Calu3 (cell line): ENCODE data around the gene B3GNT3. TPM values are rescaled to one million over a fixed set of nuclear protein-coding genes. Genes with fewer than 3 reads are reported as not detected.
"Not testable (repeated sequence)": the region's sequence is repeated elsewhere in the genome, so short reads cannot be mapped to it uniquely, and the experiment has no call there.

Experiments
- BruUV-seq: library from RNA; stranded (reverse); fragments of 400-500 nt; replicated peaks from 2 replicates; lab custom pipeline; 2021; lab: Mats Ljungman, UMichigan
- CTCF ChIA-PET: fragments of 300-600 bp; sonication (Branson Sonifier 250); formaldehyde crosslinking; loops from one replicate; lab custom pipeline; 2022; ENCODE audit warnings: antibody characterized with exemption; lab: Charles Lee
- DNase-seq: peaks from one replicate; pipeline ENCODE4 v3.0.0; 2022
- H3K27ac Mint-ChIP-seq: one replicate; pipeline ENCODE4 v1.8.0; 2022; ENCODE audit warnings: mixed read lengths; ENCODE audit not compliant: unreplicated experiment
- H3K27me3 Mint-ChIP-seq: one replicate; pipeline ENCODE4 v1.8.0; 2022; ENCODE audit warnings: mixed read lengths; ENCODE audit not compliant: unreplicated experiment
- H3K36me3 Mint-ChIP-seq: one replicate; pipeline ENCODE4 v1.8.0; 2022; ENCODE audit warnings: mild to moderate bottlenecking, moderate library complexity, mixed read lengths; ENCODE audit not compliant: insufficient read depth, unreplicated experiment
- H3K4me1 Mint-ChIP-seq: one replicate; pipeline ENCODE4 v1.8.0; 2022; ENCODE audit warnings: mild to moderate bottlenecking, low read depth, mixed read lengths; ENCODE audit not compliant: unreplicated experiment
- H3K4me3 Mint-ChIP-seq: one replicate; pipeline ENCODE4 v1.8.0; 2022; ENCODE audit warnings: mild to moderate bottlenecking, low read depth, moderate library complexity, mixed read lengths; ENCODE audit not compliant: unreplicated experiment
- H3K9me3 Mint-ChIP-seq: one replicate; pipeline ENCODE4 v1.8.0; 2022; ENCODE audit warnings: low read depth, mixed read lengths; ENCODE audit not compliant: unreplicated experiment
- CTCF ChIP-seq: fragments of 200-600 bp; IDR thresholded peaks from one replicate; pipeline ENCODE4 v1.8.0; 2022; ENCODE audit warnings: antibody characterized with exemption; ENCODE audit not compliant: unreplicated experiment
- intact Hi-C: fragments of 100-400 bp; cut with micrococcal nuclease; formaldehyde crosslinking; loops from one replicate; pipeline ENCODE4 v1.10.0; 2022; ENCODE audit not compliant: unreplicated experiment
- total RNA-seq: library from RNA; stranded (reverse); gene quantifications from 2 replicates; pipeline ENCODE4 v1.2.3, GENCODE V29; 2022

Gene B3GNT3
- total RNA-seq, 1 experiment from 2014 or later: 75.1 TPM

- no peak overlapping the region for H3K27ac Mint-ChIP-seq
- no TSS peak for BruUV-seq
- H3K4me1 Mint-ChIP-seq: peaks cover 17% of the 10 kb centered on the region
- intact Hi-C loops: no loop called here
- TF ChIP-seq CTCF: no peak
- H3K4me3 Mint-ChIP-seq: no peak overlapping the region
- CTCF ChIA-PET: no interaction called here
- H3K36me3 Mint-ChIP-seq: no peaks in the 10 kb centered on the region
- DNase-seq: no peak
- H3K9me3 Mint-ChIP-seq: no peaks in the 10 kb centered on the region
- H3K27me3 Mint-ChIP-seq: peaks cover 11% of the 10 kb centered on the region
Measured at GRCh38 chr19:17778251-17778967, 16.5 kb upstream of the B3GNT3 start.

GRCh38 chr19:17778968-17779929 lies 15.7 kb upstream of the B3GNT3 start:
- CTCF ChIA-PET: no interaction called here
- intact Hi-C loops: no loop called here
- Mint-ChIP-seq H3K9me3 (no peaks in the 10 kb centered on the region), H3K4me3 (no peak overlapping the region), H3K4me1 (peaks cover 17% of the 10 kb centered on the region), H3K27ac (no peak overlapping the region), H3K27me3 (peaks cover 11% of the 10 kb centered on the region), H3K36me3 (no peaks in the 10 kb centered on the region)
- BruUV-seq: no TSS peak
- no peak for TF ChIP-seq CTCF
- no peak for DNase-seq

GRCh38 chr19:17780781-17781180 lies 14.2 kb upstream of the B3GNT3 start:
- Mint-ChIP-seq H3K9me3 (no peaks in the 10 kb centered on the region), H3K4me1 (peaks cover 9% of the 10 kb centered on the region), H3K36me3 (peaks cover 4% of the 10 kb centered on the region), H3K4me3 (no peak overlapping the region), H3K27me3 (peaks cover under 1% of the 10 kb centered on the region), H3K27ac (no peak overlapping the region)
- BruUV-seq: no TSS peak
- no peak for DNase-seq
- intact Hi-C loops: no loop called here
- CTCF ChIA-PET: no interaction called here
- TF ChIP-seq CTCF: no peak

GRCh38 chr19:17783721-17784120 lies 11.2 kb upstream of the B3GNT3 start:
- intact Hi-C loops, DNase-seq, H3K36me3 Mint-ChIP-seq, H3K27me3 Mint-ChIP-seq, H3K9me3 Mint-ChIP-seq, H3K27ac Mint-ChIP-seq, BruUV-seq, H3K4me3 Mint-ChIP-seq: not testable (repeated sequence)
- CTCF ChIA-PET: interaction anchor here (0.7 kb wide), 1 partner anchor 115 kb away, joined by 3 read pairs; no protein-coding TSS in a partner anchor
- peaks cover 11% of the 10 kb centered on the region for H3K4me1 Mint-ChIP-seq
